K562 treated with DMSO at 1 percent for 4 hours (cell line): ENCODE measurements around the gene FREM2. TPM values are rescaled to one million over a fixed set of nuclear protein-coding genes. Genes with fewer than 3 reads are reported as not detected.

Experiments
- total RNA-seq: library from RNA; unstranded; fragments of 300-600 nt; gene quantifications from 2 replicates; pipeline ENCODE4 v1.2.3, GENCODE V29; 2022; ENCODE audit not compliant: insufficient read depth

FREM2 gene
- total RNA-seq, result not detected in 2 replicates

GRCh38 chr13:38686577-38687245 lies at the start of gene FREM2:
FREM2 (plus strand) TSS chr13:38687077; CDS start chr13:38687345, 268 bp downstream.

